Ascending aorta (tissue), 2 donors: ENCODE measurements around the gene TNFAIP8L3. TPM values are rescaled to one million over a fixed set of nuclear protein-coding genes. Genes with fewer than 3 reads are reported as not detected.

Experiments used
- DNase-seq, 2 donors: peaks; one replicate each; pipeline ENCODE4 v3.0.0-alpha.2; 2019; ENCODE audit warnings: low spot score in 2 of 2
- H3K27ac ChIP-seq, 2 donors: fragments of 200-600 bp; sonication (generic); one replicate each; pipeline ENCODE4 v1.5.1; 2016 to 2017; ENCODE audit warnings: mild to moderate bottlenecking in 1 of 2
- H3K27me3 ChIP-seq: fragments of 200-600 bp; sonication (generic); one replicate; pipeline ENCODE4 v1.5.1; 2017
- H3K36me3 ChIP-seq, 2 donors: fragments of 200-600 bp; sonication (generic); one replicate each; pipeline ENCODE4 v1.5.1; 2016
- H3K4me1 ChIP-seq, 2 donors: fragments of 200-600 bp; sonication (generic); one replicate each; pipeline ENCODE4 v1.5.1; 2016 to 2017; ENCODE audit warnings: mild to moderate bottlenecking in 1 of 2
- H3K4me3 ChIP-seq, 2 donors: fragments of 200-600 bp; sonication (generic); one replicate each; pipeline ENCODE4 v1.5.1; 2016 to 2017; ENCODE audit warnings: mild to moderate bottlenecking in 1 of 2
- H3K9me3 ChIP-seq, 2 donors: fragments of 200-600 bp; sonication (generic); one replicate each; pipeline ENCODE4 v1.5.1; 2016
- CTCF ChIP-seq, 3 experiments: fragments of 200-600 bp in 2 of 3; fragments of 450-650 bp in 1 of 3; sonication (generic) in 2 of 3; IDR thresholded peaks; one replicate each; pipeline ENCODE4 v1.5.1; 2016 to 2019; ENCODE audit warnings: antibody characterized with exemption in 3 of 3, mild to moderate bottlenecking in 1 of 3, moderate library complexity in 1 of 3
- intact Hi-C: fragments of 100-400 bp; cut with DNase I; formaldehyde crosslinking; loops from one replicate; pipeline ENCODE4 v1.15.1; 2023
- total RNA-seq: library from RNA; depleted of rRNA; stranded (reverse); fragments of >200 nt; gene quantifications from one replicate; pipeline ENCODE4 v1.1.0, GENCODE V29; 2016

The TNFAIP8L3 gene
- total RNA-seq, 1 donor from 2014 or later, result 2.6 TPM

GRCh38 chr15:51121118-51121517 lies 26.4 kb upstream of the TNFAIP8L3 start:
- intact Hi-C loops, result no loop called here
- no peak for TF ChIP-seq CTCF (IDR thresholded peaks at IDR 0.05)
- H3K9me3 ChIP-seq, result no peaks in the 10 kb centered on the region
- peak; percentile 67 to 88 for DNase-seq
- peaks cover 0 to 9% of the 10 kb centered on the region in 2 donors for H3K4me1 ChIP-seq
- H3K36me3 ChIP-seq, result no peaks in the 10 kb centered on the region
- no peak overlapping the region for H3K4me3 ChIP-seq
- H3K27me3 ChIP-seq, result no peaks in the 10 kb centered on the region
- peak overlapping the region; percentile 31 to 50 for H3K27ac ChIP-seq

GRCh38 chr15:51119120-51119519 lies 24.4 kb upstream of the TNFAIP8L3 start:
- intact Hi-C loops, result no loop called here
- no peak for TF ChIP-seq CTCF (IDR thresholded peaks at IDR 0.05)
- Histone ChIP-seq H3K4me1 (peaks cover 0 to 12% of the 10 kb centered on the region in 2 donors), H3K27me3 (no peaks in the 10 kb centered on the region), H3K36me3 (no peaks in the 10 kb centered on the region), H3K4me3 (no peak overlapping the region), H3K9me3 (no peaks in the 10 kb centered on the region), H3K27ac (no peak overlapping the region)
- no peak for DNase-seq

GRCh38 chr15:51117270-51117669 lies 22.6 kb upstream of the TNFAIP8L3 start:
- intact Hi-C loops, result no loop called here

GRCh38 chr15:51114437-51115119 lies 19.9 kb upstream of the TNFAIP8L3 start:
- Histone ChIP-seq H3K36me3 (no peaks in the 10 kb centered on the region), H3K4me1 (peaks cover 0 to 14% of the 10 kb centered on the region in 2 donors), H3K27me3 (no peaks in the 10 kb centered on the region), H3K27ac (peak overlapping the region; percentile 51 to 60), H3K9me3 (no peaks in the 10 kb centered on the region), H3K4me3 (no peak overlapping the region)
- TF ChIP-seq CTCF (IDR thresholded peaks at IDR 0.05), result no peak
- DNase-seq, result no peak
- intact Hi-C loops, result no loop called here

More at GRCh38 chr15:51117270-51117669, 22.6 kb upstream of the TNFAIP8L3 start:
- TF ChIP-seq CTCF (IDR thresholded peaks at IDR 0.05), result no peak
- no peak overlapping the region for H3K4me3 ChIP-seq
- peaks cover 0 to 12% of the 10 kb centered on the region in 2 donors for H3K4me1 ChIP-seq
- no peaks in the 10 kb centered on the region for H3K27me3 ChIP-seq
- H3K27ac ChIP-seq, result no peak overlapping the region
- H3K9me3 ChIP-seq, result no peaks in the 10 kb centered on the region
- DNase-seq, result no peak
- no peaks in the 10 kb centered on the region for H3K36me3 ChIP-seq

GRCh38 chr15:51112078-51112477 lies 17.4 kb upstream of the TNFAIP8L3 start:
- no peak for TF ChIP-seq CTCF (IDR thresholded peaks at IDR 0.05)
- Histone ChIP-seq H3K4me1 (peaks cover 0 to 24% of the 10 kb centered on the region in 2 donors), H3K27me3 (no peaks in the 10 kb centered on the region), H3K27ac (no peak overlapping the region), H3K36me3 (no peaks in the 10 kb centered on the region), H3K9me3 (no peaks in the 10 kb centered on the region), H3K4me3 (no peak overlapping the region)
- DNase-seq, result no peak
- intact Hi-C loops, result no loop called here
